IMR-90 (cell line): ENCODE results near the gene ATP6V0E2. TPM values are rescaled to one million over a fixed set of nuclear protein-coding genes. Genes with fewer than 3 reads are reported as not detected.

Experiments used
- ATAC-seq: fragments of 200-7000 bp; cut with Tn5 transposase; 2 replicates; pipeline ENCODE4 v1.9.1; 2020; ENCODE audit warnings: low read depth, mild to moderate bottlenecking, moderate library complexity
- BruUV-seq: library from RNA; stranded (reverse); fragments of 400-500 nt; replicated peaks from 2 replicates; lab custom pipeline; 2021; lab: Mats Ljungman, UMichigan
- CTCF ChIA-PET: fragments of 300-600 bp; formaldehyde crosslinking; extraction: SDS; loops from one replicate; lab custom pipeline; 2021; ENCODE audit warnings: antibody characterized with exemption; lab: Yijun Ruan, JAX
- POLR2A ChIA-PET: fragments of 300-600 bp; sonication (Branson Sonifier 250); formaldehyde crosslinking; loops from one replicate; lab custom pipeline; 2022; ENCODE audit warnings: antibody characterized with exemption; ENCODE audit not compliant: unreplicated experiment; lab: Charles Lee
- DNase-seq: peaks from one replicate; pipeline ENCODE4 v3.0.0; 2013
- H2AFZ ChIP-seq: replicated peaks from 2 replicates; pipeline ENCODE3; 2013; ENCODE audit warnings: low read length, mild to moderate bottlenecking; ENCODE audit not compliant: poor library complexity
- H2AK5ac ChIP-seq: 2 replicates; pipeline ENCODE4 v1.6.1; 2013; ENCODE audit warnings: low read depth, low read length, inconsistent platforms
- H2AK9ac ChIP-seq: replicated peaks from 2 replicates; pipeline ENCODE3; 2013; ENCODE audit warnings: mild to moderate bottlenecking, low read depth, low read length, moderate library complexity; ENCODE audit not compliant: poor library complexity
- H2BK120ac ChIP-seq: 2 replicates; pipeline ENCODE4 v1.6.1; 2013; ENCODE audit warnings: low read depth, low read length, inconsistent platforms
- H2BK15ac ChIP-seq: 3 replicates; pipeline ENCODE4 v1.6.1; 2013; ENCODE audit warnings: low read depth, low read length, inconsistent platforms
- H2BK20ac ChIP-seq: 2 replicates; pipeline ENCODE4 v1.6.1; 2013; ENCODE audit warnings: low read depth, mild to moderate bottlenecking, inconsistent platforms, low read length, moderate library complexity
- H2BK5ac ChIP-seq: 2 replicates; pipeline ENCODE4 v1.6.1; 2013; ENCODE audit warnings: mild to moderate bottlenecking, low read depth, low read length, inconsistent platforms; ENCODE audit not compliant: poor library complexity, severe bottlenecking
- H3K14ac ChIP-seq: replicated peaks from 2 replicates; pipeline ENCODE4 v1.6.1; 2013; ENCODE audit warnings: low read depth, low read length, inconsistent platforms
- H3K18ac ChIP-seq: 2 replicates; pipeline ENCODE4 v1.6.1; 2013; ENCODE audit warnings: low read depth, low read length, control low read depth
- H3K23ac ChIP-seq: 2 replicates; pipeline ENCODE4 v1.6.1; 2013; ENCODE audit warnings: low read depth, low read length, inconsistent platforms
- H3K27ac ChIP-seq: 2 replicates; pipeline ENCODE4 v1.5.1; 2013; ENCODE audit warnings: mild to moderate bottlenecking, control low read depth, low read length; ENCODE audit not compliant: insufficient read depth
- H3K27me3 ChIP-seq: 2 replicates; pipeline ENCODE4 v1.6.1; 2013; ENCODE audit warnings: low read length; ENCODE audit not compliant: control insufficient read depth, insufficient read depth
- H3K36me3 ChIP-seq: 2 replicates; pipeline ENCODE4 v1.6.1; 2013; ENCODE audit warnings: low read length, mixed read lengths; ENCODE audit not compliant: control insufficient read depth, insufficient read depth
- H3K4ac ChIP-seq: 2 replicates; pipeline ENCODE4 v1.6.1; 2013; ENCODE audit warnings: low read depth, low read length, inconsistent platforms
- H3K4me1 ChIP-seq: 2 replicates; pipeline ENCODE4 v1.6.1; 2013; ENCODE audit warnings: low read length, mixed read lengths; ENCODE audit not compliant: control insufficient read depth, insufficient read depth
- H3K4me2 ChIP-seq: 2 replicates; pipeline ENCODE4 v1.6.1; 2013; ENCODE audit warnings: low read depth, mild to moderate bottlenecking, control low read depth, low read length, moderate library complexity
- H3K4me3 ChIP-seq: 2 replicates; pipeline ENCODE4 v1.5.1; 2013; ENCODE audit warnings: low read depth, mild to moderate bottlenecking, control low read depth, low read length, moderate library complexity; ENCODE audit not compliant: insufficient read depth
- H3K56ac ChIP-seq: 2 replicates; pipeline ENCODE4 v1.6.1; 2013; ENCODE audit warnings: low read length, inconsistent platforms; ENCODE audit not compliant: insufficient read depth; ENCODE audit errors: extremely low read depth
- H3K79me1 ChIP-seq, 2 experiments: 2 replicates each; pipeline ENCODE4 v1.6.1; 2013; ENCODE audit warnings: low read length in 2 of 2, inconsistent platforms in 1 of 2, low read depth in 1 of 2
- H3K9ac ChIP-seq: 2 replicates; pipeline ENCODE4 v1.6.1; 2013; ENCODE audit warnings: low read depth, low read length, control low read depth
- H3K9me1 ChIP-seq: 2 replicates; pipeline ENCODE4 v1.6.1; 2013; ENCODE audit warnings: low read length, inconsistent platforms; ENCODE audit not compliant: insufficient read depth
- H3K9me3 ChIP-seq: 2 replicates; pipeline ENCODE4 v1.6.1; 2013; ENCODE audit warnings: low read length; ENCODE audit not compliant: control insufficient read depth, insufficient read depth
- H4K20me1 ChIP-seq: 2 replicates; pipeline ENCODE4 v1.6.1; 2013; ENCODE audit warnings: low read length, inconsistent platforms; ENCODE audit not compliant: insufficient read depth
- H4K5ac ChIP-seq: 2 replicates; pipeline ENCODE4 v1.6.1; 2013; ENCODE audit warnings: mild to moderate bottlenecking, low read depth, low read length, control low read depth
- H4K8ac ChIP-seq, 2 experiments: 2 replicates each; pipeline ENCODE4 v1.6.1; 2013; ENCODE audit warnings: low read depth in 2 of 2, low read length in 2 of 2, control low read depth in 1 of 2, inconsistent platforms in 1 of 2
- H4K91ac ChIP-seq: 2 replicates; pipeline ENCODE4 v1.6.1; 2013; ENCODE audit warnings: low read depth, low read length, inconsistent platforms; ENCODE audit not compliant: insufficient read depth
- FOS ChIP-seq: fragments of 150-350 bp; IDR thresholded peaks from 2 replicates; pipeline ENCODE4 v1.6.1; 2016; ENCODE audit warnings: low read depth, low read length
- MAZ ChIP-seq: IDR thresholded peaks from 2 replicates; pipeline ENCODE4 v1.6.1; 2012; ENCODE audit warnings: low read depth, mild to moderate bottlenecking, low read length, improper control_type of control experiment, moderate library complexity, borderline replicate concordance
- RFX5 ChIP-seq: IDR thresholded peaks from 2 replicates; pipeline ENCODE4 v1.8.0; 2012; ENCODE audit warnings: low read depth, mild to moderate bottlenecking, low read length, moderate library complexity
- WGBS, 2 experiments: methylation state at CpG; one replicate each; pipeline versions ENCODE4 v1.1.5 to v1.1.7; 2013; ENCODE audit warnings: missing lambda C conversion rate in 2 of 2; ENCODE audit not compliant: insufficient read length in 1 of 2; ENCODE audit errors: extremely low coverage in 2 of 2; 5-methylcytosine and 5-hydroxymethylcytosine counted together
- dilution Hi-C: fragments of 300-500 bp; cut with HindIII; formaldehyde crosslinking; loops from one replicate; pipeline ENCODE4 v1.14.3; 2018; ENCODE audit warnings: low sequenced_read_pairs; ENCODE audit not compliant: unreplicated experiment
- in situ Hi-C: fragments of 300-500 bp; cut with MboI; formaldehyde crosslinking; loops from 3 replicates; pipeline ENCODE4 v1.14.3; 2019; ENCODE audit warnings: low sequenced_read_pairs, inconsistent platforms, mixed read lengths
- intact Hi-C: fragments of 100-400 bp; cut with micrococcal nuclease; formaldehyde crosslinking; loops from 2 replicates; pipeline ENCODE4 v1.10.0; 2022
- polyA plus RNA-seq, 3 experiments: library from polyadenylated mRNA; depleted of rRNA; stranded (reverse); fragments of >200 nt; gene quantifications; 2 replicates each; pipeline ENCODE4 v1.2.3, GENCODE V29; 2012; ENCODE audit warnings: low replicate concordance in 1 of 3
- total RNA-seq: library from RNA; depleted of rRNA; stranded (reverse); fragments of >200 nt; gene quantifications from 2 replicates; pipeline ENCODE4 v1.2.3, GENCODE V29; 2012

Gene ATP6V0E2
- total and polyA plus RNA-seq, 2 of the 4 experiments (the other 2 are of a cell fraction), result 5.7 to 30.3 TPM

DNA sequence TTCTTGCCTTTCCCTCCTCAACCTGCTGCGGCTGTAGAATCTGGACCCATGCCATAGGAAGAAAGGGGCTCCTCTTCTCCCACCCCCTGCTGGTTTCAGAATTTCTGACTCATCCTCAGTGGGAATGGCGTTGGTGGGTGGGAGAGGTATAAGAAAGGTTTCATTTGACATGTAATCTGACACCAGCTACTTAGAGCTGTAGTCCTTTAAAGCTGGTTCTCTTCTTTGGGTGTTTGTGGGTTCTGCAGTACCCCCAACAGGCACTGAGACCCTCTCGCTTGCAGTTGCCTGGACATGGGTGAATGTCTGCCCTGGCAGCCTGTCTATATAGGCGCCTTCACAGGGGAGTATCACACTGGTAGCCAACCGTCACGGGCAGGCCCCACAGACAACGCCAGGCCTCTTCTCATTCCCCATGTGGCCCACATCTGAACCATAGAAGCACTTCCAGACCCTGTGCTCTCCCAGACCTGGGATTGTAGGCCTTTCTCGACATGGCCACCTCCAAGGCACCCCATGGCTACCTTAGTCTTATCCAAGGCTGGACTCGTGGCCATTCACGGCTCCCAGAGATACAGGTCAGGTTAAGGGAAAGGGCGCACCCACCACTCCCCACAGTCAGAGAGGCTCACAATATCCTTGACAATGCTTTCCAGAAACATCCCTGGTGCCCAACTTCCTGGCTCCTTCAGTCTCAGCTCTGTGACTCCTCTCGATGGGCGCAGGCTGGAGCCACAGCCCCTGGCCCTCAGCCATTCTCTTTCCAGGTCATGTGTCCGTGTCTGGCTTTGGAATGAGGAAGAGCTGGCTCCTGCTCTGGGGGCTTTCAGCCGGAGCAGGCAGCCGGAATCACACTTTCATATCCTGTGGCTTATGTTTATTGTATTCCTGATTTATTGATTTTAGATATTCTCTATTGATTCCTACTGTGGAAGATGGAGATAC is 18.1 kb upstream of the ATP6V0E2 start:
- Histone ChIP-seq H2AFZ (peak overlapping the region; percentile 75), H3K27ac (no peak overlapping the region), H2BK5ac (no peak overlapping the region), H4K8ac (no peak overlapping the region), H2AK9ac (peak overlapping the region; percentile 22), H3K79me1 (no peaks in the 10 kb centered on the region), H2BK20ac (no peak overlapping the region), H3K36me3 (peaks cover 15% of the 10 kb centered on the region; the same call in 1 of the 2 replicates), H4K91ac (no peak overlapping the region), H3K4me2 (peak overlapping the region; percentile 33; the same call in 1 of the 2 replicates), H3K18ac (no peak overlapping the region), H4K20me1 (no peaks in the 10 kb centered on the region), H3K14ac (no peak overlapping the region), H3K4me3 (no peak overlapping the region), H3K27me3 (no peaks in the 10 kb centered on the region), H2BK120ac (no peak overlapping the region), H3K9me3 (no peaks in the 10 kb centered on the region), H3K56ac (no peak overlapping the region), H2BK15ac (no peak overlapping the region), H4K5ac (no peak overlapping the region), H3K4ac (peak overlapping the region; percentile 48), H2AK5ac (peak overlapping the region; percentile 77), H3K23ac (no peak overlapping the region), H3K4me1 (peaks cover 13% of the 10 kb centered on the region), H3K9ac (no peak overlapping the region), H3K9me1 (peaks cover 11% of the 10 kb centered on the region)
- BruUV-seq, result no TSS peak
- peak; percentile 67 for ATAC-seq
- ChIA-PET POLR2A (no interaction called here), CTCF (interaction anchor here (0.6 kb wide), 2 partner anchors 27 to 999 kb away, joined by 3 to 4 read pairs; no protein-coding TSS in a partner anchor)
- dilution Hi-C loops, result no loop called here
- intact Hi-C loops, result no loop called here
- in situ Hi-C loops, result loop anchor here (25.0 kb wide), 1 partner anchor 557 kb away; a partner anchor contains a TSS
- TF ChIP-seq MAZ, result peak; percentile 54
- TF ChIP-seq RFX5, result no peak
- peak; percentile 62 for TF ChIP-seq FOS
- peak; percentile 88 for DNase-seq
- WGBS, 2 experiments, result 60% methylated on average over 2 of the region's 16 CpGs; no CpG with 5 or more reads in 1 of the 2 experiments
